ENCODE data around the gene KBTBD7. TPM values are rescaled to one million over a fixed set of nuclear protein-coding genes. Genes with fewer than 3 reads are reported as not detected.

The KBTBD7 gene
- total and polyA plus RNA-seq, 2 of the 8 experiments (the other 6 are each of a cell fraction or from before 2014, with no cell fraction given), result 10.2 to 17.4 TPM

GRCh38 chr13:41199079-41199478 is 4.7 kb upstream of the KBTBD7 start (continued):
- TF ChIP-seq SIN3A (conservative IDR thresholded peaks at IDR 0.05 in 1 of 2, IDR thresholded peaks at IDR 0.05 in 1 of 2; ENCODE audit: low read depth in 1 of 2, low read length in 2 of 2) (no peak), EGR1 (IDR thresholded peaks at IDR 0.05; ENCODE audit: borderline replicate concordance, low read depth, low read length) (no peak), SUZ12 (IDR thresholded peaks at IDR 0.05; ENCODE audit: low read length) (no peak), RNF2 (IDR thresholded peaks at IDR 0.05; ENCODE audit: borderline replicate concordance, low read depth, low read length, missing control alignments, poor library complexity, severe bottlenecking) (no peak), POLR2A (IDR thresholded peaks at IDR 0.05; ENCODE audit: control extremely low read depth in 1 of 2, low read depth in 2 of 2, low read length in 2 of 2) (no peak), RBBP5 (IDR thresholded peaks at IDR 0.05; ENCODE audit: borderline replicate concordance, low read depth, low read length) (no peak)
